Hepatocyte (in vitro differentiated cells): ENCODE results near the gene GNG11. TPM values are rescaled to one million over a fixed set of nuclear protein-coding genes. Genes with fewer than 3 reads are reported as not detected.

Source experiments
- DNase-seq: peaks from one replicate; pipeline ENCODE4 v3.0.0-alpha.2; 2016; ENCODE audit warnings: low spot score
- H2AFZ ChIP-seq: fragments of 200-600 bp; sonication (generic); 2 replicates; pipeline ENCODE4 v1.6.0; 2016; ENCODE audit warnings: antibody characterized with exemption, mild to moderate bottlenecking
- H3K27ac ChIP-seq: fragments of 200-600 bp; sonication (generic); 2 replicates; pipeline ENCODE4 v1.5.1; 2016; ENCODE audit warnings: mild to moderate bottlenecking
- H3K27me3 ChIP-seq: fragments of 200-600 bp; sonication (generic); 2 replicates; pipeline ENCODE4 v1.6.1; 2016
- H3K36me3 ChIP-seq: fragments of 200-600 bp; sonication (generic); replicated peaks from 2 replicates; pipeline ENCODE4 v1.5.1; 2016; ENCODE audit warnings: low read depth; ENCODE audit not compliant: insufficient read depth
- H3K4me1 ChIP-seq: fragments of 200-600 bp; sonication (generic); 2 replicates; pipeline ENCODE4 v1.5.1; 2016; ENCODE audit warnings: mild to moderate bottlenecking, moderate library complexity; ENCODE audit not compliant: insufficient read depth
- H3K4me2 ChIP-seq: fragments of 200-600 bp; sonication (generic); 2 replicates; pipeline ENCODE4 v1.6.0; 2016
- H3K4me3 ChIP-seq: fragments of 200-600 bp; sonication (generic); 2 replicates; pipeline ENCODE4 v1.5.1; 2016; ENCODE audit warnings: mild to moderate bottlenecking
- H3K79me2 ChIP-seq: fragments of 200-600 bp; sonication (generic); 2 replicates; pipeline ENCODE4 v1.6.0; 2017; ENCODE audit warnings: mild to moderate bottlenecking
- H3K9me2 ChIP-seq: fragments of 200-600 bp; sonication (generic); replicated peaks from 2 replicates; pipeline ENCODE4 v1.6.0; 2017; ENCODE audit warnings: mild to moderate bottlenecking; ENCODE audit not compliant: insufficient read depth
- H3K9me3 ChIP-seq: fragments of 200-600 bp; sonication (generic); 2 replicates; pipeline ENCODE4 v1.5.1; 2016; ENCODE audit warnings: low read depth, mild to moderate bottlenecking
- H4K20me1 ChIP-seq: fragments of 200-600 bp; sonication (generic); 2 replicates; pipeline ENCODE4 v1.6.0; 2016; ENCODE audit warnings: mild to moderate bottlenecking; ENCODE audit not compliant: insufficient read depth, poor library complexity, severe bottlenecking
- CTCF ChIP-seq: fragments of 200-600 bp; sonication (generic); IDR thresholded peaks from 2 replicates; pipeline ENCODE4 v1.5.1; 2016; ENCODE audit warnings: antibody characterized with exemption, mild to moderate bottlenecking; ENCODE audit not compliant: poor library complexity
- EZH2 ChIP-seq: fragments of 200-600 bp; sonication (generic); IDR thresholded peaks from 2 replicates; pipeline ENCODE4 v1.6.1; 2016; ENCODE audit warnings: antibody characterized with exemption, mild to moderate bottlenecking, borderline replicate concordance
- EZH2phosphoT487 ChIP-seq: fragments of 200-600 bp; sonication (generic); IDR thresholded peaks from one replicate; pipeline ENCODE4 v1.6.1; 2018; ENCODE audit warnings: antibody characterized with exemption, mild to moderate bottlenecking, low read depth, moderate library complexity; ENCODE audit not compliant: unreplicated experiment, severe bottlenecking
- WGBS: methylation state at CpG from one replicate; pipeline ENCODE4 v1.1.6; 2016; ENCODE audit warnings: low lambda C conversion rate; ENCODE audit errors: missing lambda C conversion rate; 5-methylcytosine and 5-hydroxymethylcytosine counted together
- polyA plus RNA-seq: library from polyadenylated mRNA; unstranded; fragments of >200 nt; fragmentation: Nextera tagmentation; extraction: Ambion mirVana; gene quantifications from 2 replicates; pipeline ENCODE4 v1.2.1, GENCODE V29; 2016
- total RNA-seq: library from RNA; depleted of rRNA; stranded (reverse); fragments of >200 nt; gene quantifications from 2 replicates; pipeline ENCODE4 v1.2.3, GENCODE V29; 2014

The GNG11 gene
- total RNA-seq (10.0 and 11.2 TPM in 2 replicates), polyA plus RNA-seq (18.0 and 21.1 TPM in 2 replicates)

GRCh38 chr7:93921607-93922566, at the start of gene GNG11:
GNG11 (plus strand) TSS chr7:93921735; CDS start chr7:93922138, 403 bp downstream.
- Histone ChIP-seq H3K4me1 (no peaks in the 10 kb centered on the region), H4K20me1 (no peaks in the 10 kb centered on the region), H3K4me2 (peak within 1 kb of the TSS; percentile 82), H3K36me3 (no peaks in the 10 kb centered on the region), H3K9me2 (no peaks in the 10 kb centered on the region), H3K27ac (peak within 1 kb of the TSS; percentile 88), H2AFZ (peak within 1 kb of the TSS; percentile 73), H3K9me3 (no peaks in the 10 kb centered on the region), H3K79me2 (peaks cover 6% of the 10 kb centered on the region), H3K4me3 (peak within 1 kb of the TSS; percentile 37), H3K27me3 (peaks cover 4% of the 10 kb centered on the region)
- WGBS: 6% methylated on average over 38 of the region's 39 CpGs
- DNase-seq: peak; percentile 68
- TF ChIP-seq CTCF (no peak), EZH2 (peak; percentile 42)

- Histone ChIP-seq H3K4me2 (no peak overlapping the region), H3K9me2 (no peaks in the 10 kb centered on the region), H3K79me2 (no peaks in the 10 kb centered on the region), H4K20me1 (no peaks in the 10 kb centered on the region), H3K4me1 (no peaks in the 10 kb centered on the region), H3K36me3 (no peaks in the 10 kb centered on the region), H2AFZ (no peak overlapping the region), H3K27me3 (no peaks in the 10 kb centered on the region), H3K4me3 (no peak overlapping the region), H3K27ac (no peak overlapping the region), H3K9me3 (no peaks in the 10 kb centered on the region)
- no peak for DNase-seq
- 83% methylated on average over 1 of the region's 1 CpG for WGBS
- TF ChIP-seq EZH2 (no peak), CTCF (no peak), EZH2phosphoT487 (no peak)
These were observed 47.4 kb upstream of the GNG11 start for GRCh38 chr7:93873998-93874574.

- Histone ChIP-seq H3K4me3 (no peak overlapping the region), H3K4me2 (no peak overlapping the region), H3K27ac (no peak overlapping the region), H3K79me2 (no peaks in the 10 kb centered on the region), H3K36me3 (no peaks in the 10 kb centered on the region), H3K9me2 (no peaks in the 10 kb centered on the region), H3K4me1 (no peaks in the 10 kb centered on the region), H3K9me3 (no peaks in the 10 kb centered on the region), H4K20me1 (no peaks in the 10 kb centered on the region), H2AFZ (no peak overlapping the region), H3K27me3 (no peaks in the 10 kb centered on the region)
- no peak for DNase-seq
- TF ChIP-seq EZH2 (no peak), CTCF (no peak), EZH2phosphoT487 (no peak)
- WGBS: 92% methylated on average over 3 of the region's 3 CpGs
These were observed 43.8 kb upstream of the GNG11 start for GRCh38 chr7:93877742-93878141.
